Raji (cell line): ENCODE results near the gene VILL.

Experiments
- POLR2A ChIP-seq: IDR thresholded peaks from 2 replicates; pipeline ENCODE4 v1.6.1; 2011; ENCODE audit warnings: low read depth, low read length, control low read depth; ENCODE audit not compliant: insufficient read depth

Gene VILL

GRCh38 chr3:38002291-38002876 lies 11.8 kb downstream of the VILL start:
- TF ChIP-seq POLR2A, result no peak

GRCh38 chr3:38002940-38003339 lies 12.4 kb downstream of the VILL start:
- no peak for TF ChIP-seq POLR2A

GRCh38 chr3:38003371-38003816 lies 12.8 kb downstream of the VILL start:
- TF ChIP-seq POLR2A, result no peak

- no peak for TF ChIP-seq POLR2A
These were observed 13.3 kb downstream of the VILL start for GRCh38 chr3:38003817-38004414.

DNA sequence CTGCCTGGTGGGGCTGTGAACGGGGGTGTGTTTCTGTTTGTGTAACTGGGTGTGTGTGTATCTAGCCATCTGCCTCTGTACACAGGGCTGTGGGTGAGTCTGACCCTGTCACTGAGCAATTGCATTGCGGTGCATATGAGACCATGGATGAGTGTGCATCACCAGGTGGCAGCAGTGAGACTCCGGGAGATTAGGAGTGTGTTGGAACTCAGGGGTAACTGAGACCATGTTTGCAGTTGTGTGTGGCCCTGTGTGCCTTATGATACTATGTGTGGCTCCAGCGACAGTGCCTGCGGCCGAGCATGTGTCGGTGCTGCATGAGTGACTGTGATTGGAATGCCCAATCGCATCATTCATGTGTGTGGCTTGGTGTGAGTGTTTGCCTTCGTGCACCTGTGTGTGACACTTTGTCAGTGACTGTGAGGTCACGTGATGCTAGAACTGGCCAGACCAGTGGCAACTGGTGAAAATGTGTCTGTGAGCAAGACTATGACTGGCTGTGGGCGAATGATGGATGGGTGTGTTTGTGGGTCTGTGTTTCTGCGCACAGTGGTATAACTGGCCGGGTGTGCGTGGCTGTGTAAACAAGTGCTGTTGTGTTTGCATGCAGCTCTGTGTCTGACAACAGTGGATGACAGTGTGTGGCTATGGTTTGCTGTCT lies 14.0 kb downstream of the VILL start:
- TF ChIP-seq POLR2A, result no peak

DNA sequence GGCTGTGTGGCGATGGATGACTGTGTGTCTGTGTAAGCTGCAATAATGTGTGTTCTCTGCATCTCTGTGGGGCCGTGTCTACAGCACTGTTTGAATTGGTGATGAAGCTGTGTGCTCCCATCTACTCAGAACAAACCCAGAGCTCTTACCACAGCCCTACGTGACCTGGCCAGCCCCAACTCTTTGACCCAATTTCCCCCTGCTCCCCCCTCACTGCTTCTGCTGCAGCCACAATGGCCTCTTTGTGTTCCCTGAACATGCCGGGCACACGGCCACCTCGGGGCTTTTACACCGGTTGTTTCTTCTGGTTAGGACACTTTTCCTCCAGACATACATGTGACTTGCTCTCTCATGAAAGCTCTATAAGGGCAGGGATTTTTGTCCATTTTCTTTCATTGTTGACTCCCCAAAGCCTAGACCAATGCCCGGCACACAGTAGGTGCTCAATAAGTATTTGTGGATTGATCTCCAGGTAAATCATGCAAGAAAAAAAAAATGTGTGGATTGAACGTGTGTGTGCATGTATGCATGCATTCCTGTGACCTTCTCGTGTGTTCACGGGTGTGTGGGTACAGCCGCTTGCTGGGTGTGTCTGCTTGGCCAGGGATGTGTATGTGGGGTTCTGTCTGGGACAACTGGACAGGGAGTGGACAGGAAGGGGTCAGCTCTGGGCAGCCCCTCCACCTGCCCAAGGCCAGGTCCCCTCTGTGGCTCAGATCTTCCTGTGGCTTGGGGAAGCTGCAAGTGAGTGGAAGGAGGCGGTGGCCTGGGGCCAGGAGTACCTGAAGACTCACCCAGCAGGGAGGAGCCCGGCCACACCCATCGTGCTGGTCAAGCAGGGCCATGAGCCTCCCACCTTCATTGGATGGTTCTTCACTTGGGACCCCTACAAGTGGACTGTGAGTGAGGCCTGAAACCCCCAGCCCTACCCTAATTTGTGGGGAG lies 14.8 kb downstream of the VILL start:
- no peak for TF ChIP-seq POLR2A

DNA sequence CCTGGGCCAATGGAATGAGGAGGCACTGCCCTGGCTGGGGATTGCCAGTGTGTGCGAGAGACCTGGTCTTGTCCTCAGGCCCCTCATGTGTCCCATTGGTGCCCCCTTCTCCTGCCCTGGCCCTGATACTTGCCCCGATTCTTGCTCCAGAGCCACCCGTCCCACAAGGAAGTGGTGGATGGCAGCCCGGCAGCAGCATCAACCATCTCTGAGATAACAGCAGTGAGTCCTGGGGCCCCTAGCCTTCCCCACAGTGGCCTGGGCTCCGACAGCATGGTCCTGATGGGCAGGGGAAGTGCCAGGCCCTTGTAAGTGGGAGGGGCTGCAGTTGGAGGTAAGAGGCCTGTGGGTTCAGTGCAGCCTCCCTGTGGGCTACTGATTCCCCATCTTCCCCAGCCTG lies 15.4 kb downstream of the VILL start:
- TF ChIP-seq POLR2A, result no peak

DNA sequence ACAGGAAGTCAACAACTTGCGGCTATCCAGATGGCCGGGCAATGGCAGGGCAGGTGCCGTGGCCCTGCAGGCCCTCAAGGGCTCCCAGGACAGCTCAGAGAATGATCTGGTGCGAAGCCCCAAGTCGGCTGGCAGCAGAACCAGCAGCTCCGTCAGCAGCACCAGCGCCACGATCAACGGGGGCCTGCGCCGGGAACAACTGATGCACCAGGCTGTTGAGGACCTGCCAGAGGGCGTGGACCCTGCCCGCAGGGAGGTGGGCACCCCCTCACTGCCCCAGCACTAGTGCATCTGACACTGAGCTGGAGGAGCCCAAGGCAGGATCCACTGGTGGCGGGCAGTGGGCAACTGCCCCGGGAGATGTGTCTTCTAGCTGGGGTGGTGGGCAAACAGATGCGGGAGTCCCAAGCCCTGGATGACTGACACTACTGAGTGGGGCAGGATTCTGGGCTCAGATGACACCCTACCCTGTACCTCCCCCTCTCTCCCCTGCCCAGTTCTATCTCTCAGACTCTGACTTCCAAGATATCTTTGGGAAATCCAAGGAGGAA lies 15.9 kb downstream of the VILL start:
- no peak for TF ChIP-seq POLR2A

- no peak for TF ChIP-seq POLR2A
These were observed 17.1 kb downstream of the VILL start for GRCh38 chr3:38007754-38008090.

- TF ChIP-seq POLR2A, result no peak
These were observed 17.7 kb downstream of the VILL start for GRCh38 chr3:38008191-38008701.

DNA sequence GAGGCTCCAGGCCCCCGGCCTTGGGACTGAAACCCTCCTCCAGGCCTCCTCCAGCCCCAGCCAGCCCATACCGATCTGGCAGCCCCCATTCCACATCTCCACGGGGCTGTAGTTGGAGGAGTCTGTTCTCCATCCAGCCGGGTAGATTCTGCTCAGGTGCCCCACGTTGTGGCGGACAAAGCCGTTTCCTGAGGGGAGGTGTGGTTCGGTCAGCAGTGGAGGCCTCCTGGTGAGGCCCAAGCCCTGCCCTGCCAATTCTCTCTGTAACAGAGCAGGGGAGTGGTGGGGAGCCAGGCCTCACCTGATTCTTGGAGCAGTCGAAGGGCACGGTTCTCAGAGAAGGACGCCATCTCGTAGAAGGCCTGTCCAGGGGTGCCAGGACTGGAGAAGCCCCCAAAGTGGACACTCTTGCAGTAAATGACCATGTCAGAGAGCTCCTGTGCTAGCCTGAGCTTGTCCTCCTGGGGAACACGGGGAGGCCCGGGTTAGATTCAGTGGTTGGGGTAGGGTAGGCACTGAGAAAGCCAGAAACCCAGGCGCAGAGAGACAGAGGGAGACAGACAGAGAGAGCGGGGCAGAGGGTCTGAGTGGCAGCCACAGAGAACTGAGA lies 18.5 kb downstream of the VILL start:
- no peak for TF ChIP-seq POLR2A

GRCh38 chr3:38009807-38010591 lies 19.4 kb downstream of the VILL start:
- no peak for TF ChIP-seq POLR2A

GRCh38 chr3:38011111-38011510 lies 20.5 kb downstream of the VILL start:
- no peak for TF ChIP-seq POLR2A

DNA sequence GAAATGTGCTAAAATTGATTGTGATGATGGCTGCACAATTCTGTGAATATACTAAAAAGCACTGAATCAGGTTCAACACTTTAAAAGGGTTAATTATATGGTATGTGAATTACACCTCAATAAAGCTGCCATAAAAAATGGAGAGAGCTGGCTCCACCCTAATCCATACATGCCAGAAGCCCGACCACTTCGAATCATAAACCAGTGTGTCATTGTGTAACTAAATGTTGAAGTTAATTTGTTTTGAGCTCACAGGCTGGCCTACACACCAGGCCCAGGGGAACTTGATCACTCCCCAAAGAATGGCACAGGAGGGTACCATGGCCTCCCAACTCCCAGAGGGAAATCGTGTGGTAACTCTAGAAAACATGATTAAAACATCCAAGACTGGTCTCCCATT lies 24.9 kb downstream of the VILL start:
- no peak for TF ChIP-seq POLR2A

- TF ChIP-seq POLR2A, result no peak
These were observed 25.4 kb downstream of the VILL start for GRCh38 chr3:38015984-38016383.
